HEK293 (cell line): ENCODE data around the gene TM7SF2.
A peak's percentile ranks its signal among the peaks of the same experiment; 100 is the strongest.

Experiments used
- GLI2 ChIP-seq: fragments of 450-650 bp; formaldehyde crosslinking; IDR thresholded peaks from 2 replicates; pipeline ENCODE4; 2017; ENCODE audit warnings: missing biosample characterization, missing genetic modification characterization, low read depth, borderline replicate concordance
- GLIS1 ChIP-seq: fragments of 450-650 bp; formaldehyde crosslinking; IDR thresholded peaks from 2 replicates; pipeline ENCODE4 v1.5.1; 2016; ENCODE audit warnings: missing biosample characterization, missing genetic modification characterization
- HOXA7 ChIP-seq: sonication (generic); formaldehyde crosslinking; IDR thresholded peaks from 2 replicates; pipeline ENCODE4 v1.8.1; 2022; ENCODE audit warnings: missing genetic modification reagents, borderline replicate concordance
- IKZF3 ChIP-seq: fragments of 450-650 bp; IDR thresholded peaks from 2 replicates; pipeline ENCODE4 v1.5.0; 2018; ENCODE audit warnings: missing biosample characterization, mild to moderate bottlenecking, missing genetic modification characterization, moderate library complexity
- MZF1 ChIP-seq: fragments of 450-650 bp; formaldehyde crosslinking; IDR thresholded peaks from 2 replicates; pipeline ENCODE4 v1.5.1; 2017; ENCODE audit warnings: missing biosample characterization, missing genetic modification characterization, borderline replicate concordance
- OSR2 ChIP-seq: fragments of 450-650 bp; formaldehyde crosslinking; IDR thresholded peaks from 2 replicates; pipeline ENCODE4 v1.5.1; 2016; ENCODE audit warnings: missing biosample characterization, missing genetic modification characterization
- PRDM6 ChIP-seq: fragments of 450-650 bp; formaldehyde crosslinking; IDR thresholded peaks from 2 replicates; pipeline ENCODE4 v1.5.1; 2017; ENCODE audit warnings: missing biosample characterization, missing genetic modification characterization
- SP3 ChIP-seq: fragments of 450-650 bp; formaldehyde crosslinking; IDR thresholded peaks from 2 replicates; pipeline ENCODE4 v1.5.1; 2016; ENCODE audit warnings: missing biosample characterization, missing genetic modification characterization
- SP7 ChIP-seq: fragments of 450-650 bp; formaldehyde crosslinking; IDR thresholded peaks from 2 replicates; pipeline ENCODE4 v1.5.1; 2016; ENCODE audit warnings: missing biosample characterization, missing genetic modification characterization
- ZBTB11 ChIP-seq: fragments of 450-650 bp; formaldehyde crosslinking; conservative IDR thresholded peaks from 2 replicates; pipeline ENCODE4 v1.5.1; 2016; ENCODE audit warnings: low read depth, missing biosample characterization, missing genetic modification characterization
- ZBTB44 ChIP-seq: fragments of 450-650 bp; IDR thresholded peaks from 2 replicates; pipeline ENCODE4 v1.5.1; 2018; ENCODE audit warnings: missing biosample characterization, mild to moderate bottlenecking, missing genetic modification characterization
- ZEB2 ChIP-seq: fragments of 450-650 bp; formaldehyde crosslinking; IDR thresholded peaks from 2 replicates; pipeline ENCODE4 v1.5.1; 2016; ENCODE audit warnings: missing biosample characterization, missing genetic modification characterization
- ZFHX2 ChIP-seq: fragments of 450-650 bp; formaldehyde crosslinking; conservative IDR thresholded peaks from 2 replicates; pipeline ENCODE4 v1.5.1; 2016; ENCODE audit warnings: missing biosample characterization, missing genetic modification characterization
- ZNF10 ChIP-seq: fragments of 450-650 bp; formaldehyde crosslinking; IDR thresholded peaks from 2 replicates; pipeline ENCODE4 v1.5.1; 2017; ENCODE audit warnings: missing biosample characterization, missing genetic modification characterization
- ZNF112 ChIP-seq: fragments of 450-650 bp; formaldehyde crosslinking; IDR thresholded peaks from 2 replicates; pipeline ENCODE4 v1.5.0; 2017; ENCODE audit warnings: missing biosample characterization, missing genetic modification characterization
- ZNF138 ChIP-seq: fragments of 450-650 bp; formaldehyde crosslinking; IDR thresholded peaks from 2 replicates; pipeline ENCODE4 v1.5.1; 2016; ENCODE audit warnings: missing biosample characterization, missing genetic modification characterization, borderline replicate concordance
- ZNF26 ChIP-seq: fragments of 450-650 bp; formaldehyde crosslinking; IDR thresholded peaks from 2 replicates; pipeline ENCODE4 v1.5.1; 2016; ENCODE audit warnings: missing biosample characterization, missing genetic modification characterization
- ZNF324 ChIP-seq: fragments of 450-650 bp; formaldehyde crosslinking; IDR thresholded peaks from 2 replicates; pipeline ENCODE4 v1.5.1; 2016; ENCODE audit warnings: missing biosample characterization, missing genetic modification characterization
- ZNF366 ChIP-seq: fragments of 450-650 bp; formaldehyde crosslinking; conservative IDR thresholded peaks from 2 replicates; pipeline ENCODE4 v1.5.1; 2016; ENCODE audit warnings: missing biosample characterization, missing genetic modification characterization
- ZNF37A ChIP-seq: fragments of 450-650 bp; IDR thresholded peaks from 2 replicates; pipeline ENCODE4 v1.5.1; 2018; ENCODE audit warnings: missing biosample characterization, missing genetic modification characterization
- ZNF529 ChIP-seq: fragments of 450-650 bp; formaldehyde crosslinking; IDR thresholded peaks from 2 replicates; pipeline ENCODE4 v1.5.1; 2017; ENCODE audit warnings: missing genetic modification characterization, missing biosample characterization; ENCODE audit not compliant: insufficient replicate concordance
- ZNF561 ChIP-seq: fragments of 450-650 bp; IDR thresholded peaks from 2 replicates; pipeline ENCODE4 v1.5.1; 2018; ENCODE audit warnings: missing biosample characterization, missing genetic modification characterization, borderline replicate concordance
- ZNF580 ChIP-seq: fragments of 450-650 bp; formaldehyde crosslinking; IDR thresholded peaks from 2 replicates; pipeline ENCODE4 v1.5.1; 2016; ENCODE audit warnings: missing biosample characterization, missing genetic modification characterization
- ZNF600 ChIP-seq: fragments of 450-650 bp; formaldehyde crosslinking; IDR thresholded peaks from 2 replicates; pipeline ENCODE4 v1.5.1; 2016; ENCODE audit warnings: missing biosample characterization, missing genetic modification characterization
- ZNF629 ChIP-seq: fragments of 450-650 bp; formaldehyde crosslinking; IDR thresholded peaks from 2 replicates; pipeline ENCODE4 v1.5.1; 2017; ENCODE audit warnings: missing biosample characterization, missing genetic modification characterization
- ZNF670 ChIP-seq: fragments of 450-650 bp; formaldehyde crosslinking; IDR thresholded peaks from 2 replicates; pipeline ENCODE4 v1.5.1; 2016; ENCODE audit warnings: missing biosample characterization, missing genetic modification characterization, low read depth
- ZNF677 ChIP-seq: fragments of 450-650 bp; IDR thresholded peaks from 2 replicates; pipeline ENCODE4 v1.5.0; 2018; ENCODE audit warnings: missing biosample characterization, mild to moderate bottlenecking, missing genetic modification characterization, moderate library complexity
- ZNF701 ChIP-seq: fragments of 450-650 bp; formaldehyde crosslinking; IDR thresholded peaks from 2 replicates; pipeline ENCODE4 v1.5.1; 2016; ENCODE audit warnings: missing biosample characterization, missing genetic modification characterization
- ZNF830 ChIP-seq: fragments of 450-650 bp; IDR thresholded peaks from 2 replicates; pipeline ENCODE4 v1.5.0; 2018; ENCODE audit warnings: missing biosample characterization, missing genetic modification characterization, low read depth, mild to moderate bottlenecking, moderate library complexity
- ZSCAN16 ChIP-seq: fragments of 450-650 bp; formaldehyde crosslinking; IDR thresholded peaks from 2 replicates; pipeline ENCODE4 v1.5.1; 2016; ENCODE audit warnings: missing biosample characterization, missing genetic modification characterization

The TM7SF2 gene

GRCh38 chr11:65134240-65134951 lies 22.7 kb downstream of the TM7SF2 start, which contains the start of gene SYVN1 (continued):
- no peak for TF ChIP-seq PRDM6
- no peak for TF ChIP-seq ZNF670 (tag by site-specific recombination)
- TF ChIP-seq SP3 (tag by site-specific recombination) = peak; percentile 54
- no peak for TF ChIP-seq IKZF3
- peak; percentile 96 for TF ChIP-seq ZEB2 (tag by site-specific recombination)
- 0 out of 2 replicates have a peak, but pooled peaks have one; percentile 78 for TF ChIP-seq ZNF324 (tag by site-specific recombination)
- TF ChIP-seq OSR2 = no peak
- TF ChIP-seq ZNF830 = no peak
- no peak for TF ChIP-seq ZNF701 (tag by site-specific recombination)
- no peak for TF ChIP-seq ZNF112 (tag by site-specific recombination)
- TF ChIP-seq ZBTB44 (tag by site-specific recombination) = no peak; the same call in 1 of the 2 replicates
- TF ChIP-seq GLIS1 (tag by site-specific recombination) = peak; percentile 90
- TF ChIP-seq GLI2 = no peak
- no peak for TF ChIP-seq ZNF37A
- TF ChIP-seq SP7 (tag by site-specific recombination) = peak; percentile 80
- no peak for TF ChIP-seq ZNF366 (tag by site-specific recombination)
- TF ChIP-seq ZBTB11 (tag by site-specific recombination) = peak; percentile 89
- TF ChIP-seq ZNF561 (tag by site-specific recombination) = peak; percentile 23; the same call in 1 of the 2 replicates
- no peak for TF ChIP-seq ZNF138 (tag by site-specific recombination)
- TF ChIP-seq MZF1 = no peak
- no peak; the same call in 1 of the 2 replicates for TF ChIP-seq ZFHX2 (tag by site-specific recombination)
- TF ChIP-seq ZNF529 (tag by site-specific recombination) = no peak
- no peak for TF ChIP-seq ZSCAN16
- no peak for TF ChIP-seq ZNF10 (tag by site-specific recombination)
- no peak for TF ChIP-seq ZNF26 (tag by site-specific recombination)
- TF ChIP-seq ZNF580 (tag by site-specific recombination) = peak; percentile 94
- peak; percentile 82 for TF ChIP-seq ZNF629 (tag by site-specific recombination)
- no peak for TF ChIP-seq ZNF677 (tag by site-specific recombination)
- TF ChIP-seq HOXA7 (CRISPR knock-in tag) = no peak
- TF ChIP-seq ZNF600 = peak; percentile 55
